Activated CD4-positive, alpha-beta T cell treated with anti-CD3 and anti-CD28 coated beads, Interleukin-10, Interleukin-2, amounts not matched to agents 100 ng/mL and 50 ng/mL, durations not matched to agents 16 hours and 8 hours (primary cell): ENCODE data around the gene NAALADL2.
"Not testable (repeated sequence)": the region's sequence is repeated elsewhere in the genome, so short reads cannot be mapped to it uniquely, and the experiment has no call there.

Experiments used
- DNase-seq: peaks from one replicate; pipeline ENCODE4 v3.0.0-alpha.2; 2020

NAALADL2 gene

DNA sequence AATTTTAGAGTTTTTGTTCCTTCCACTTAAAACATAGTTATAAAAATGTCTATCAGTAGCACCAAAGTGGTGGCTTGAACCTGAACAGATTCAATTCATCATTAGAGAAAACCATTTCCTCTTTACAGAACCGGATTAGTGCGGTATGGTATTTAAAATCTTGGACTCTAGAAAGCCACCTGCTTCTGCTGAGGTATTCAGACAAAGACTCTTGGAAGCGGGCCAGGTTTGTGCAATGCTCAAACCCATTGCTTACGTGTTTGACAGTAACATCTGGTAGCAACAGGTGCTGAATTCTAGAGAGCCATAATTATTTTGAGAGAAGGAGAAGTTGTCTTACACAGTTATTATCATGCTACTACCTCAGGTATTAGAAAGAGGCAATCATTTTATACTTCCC lies 290.5 kb downstream of the NAALADL2 start:
- DNase-seq = no peak

GRCh38 chr3:175150812-175151401 lies 291.8 kb downstream of the NAALADL2 start:
- no peak for DNase-seq

DNA sequence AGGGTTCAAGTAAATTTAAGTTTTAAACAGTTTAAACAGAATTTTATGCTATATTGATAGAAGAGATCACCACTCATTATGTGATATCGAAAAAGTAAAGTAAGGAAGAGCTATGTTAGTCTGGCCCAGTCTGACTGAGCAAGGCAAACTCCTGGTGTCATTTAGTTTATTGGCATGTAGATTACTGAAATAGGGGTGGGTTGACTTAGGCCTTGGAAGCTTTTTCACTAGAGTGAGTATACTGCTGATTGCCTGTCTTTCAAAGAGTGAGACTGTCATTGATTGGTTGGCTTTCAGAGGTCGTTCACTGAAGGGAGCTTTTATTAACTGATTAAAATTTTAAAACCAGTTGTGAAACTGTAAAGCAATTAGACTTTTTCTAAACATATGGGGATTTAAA lies 294.5 kb downstream of the NAALADL2 start:
- DNase-seq = no peak

GRCh38 chr3:175155172-175155571 lies 296.0 kb downstream of the NAALADL2 start:
- no peak for DNase-seq

DNA sequence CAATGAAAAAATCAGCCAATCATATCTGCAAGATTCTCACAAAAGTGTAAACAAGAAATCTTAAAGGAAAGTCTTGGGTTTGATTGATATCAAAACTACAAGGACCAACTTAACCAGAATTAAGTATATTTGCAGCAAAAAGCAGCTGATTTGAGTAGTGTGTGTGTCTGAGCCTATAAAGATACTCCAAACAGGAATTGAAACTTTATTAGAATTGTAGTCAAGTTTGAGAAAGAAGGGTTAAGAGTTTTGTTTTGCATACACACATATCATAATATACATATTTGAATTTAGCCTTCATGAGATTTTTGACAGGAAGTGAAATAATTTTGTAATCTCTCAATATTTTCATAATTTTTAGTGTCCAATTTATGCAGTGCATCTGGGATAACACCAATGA lies 300.1 kb downstream of the NAALADL2 start:
- no peak for DNase-seq

DNA sequence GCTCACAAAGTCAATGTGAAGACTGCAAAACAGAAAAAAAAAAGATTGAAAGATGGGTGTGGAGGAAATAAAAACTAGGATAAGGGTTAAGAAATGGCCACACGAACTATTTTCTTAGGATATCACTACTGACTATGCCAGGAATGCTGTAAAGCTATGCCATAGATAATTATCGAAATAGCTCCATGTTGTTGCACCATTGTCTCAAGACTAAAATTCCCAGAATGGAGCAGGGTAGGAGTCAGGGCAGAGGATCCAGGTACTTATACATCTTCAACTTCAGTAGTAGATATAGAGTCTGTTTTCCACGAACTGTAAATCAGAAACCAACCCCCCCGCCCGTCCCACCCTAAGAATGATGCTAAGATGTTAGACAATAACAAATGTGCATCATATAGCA lies 302.2 kb downstream of the NAALADL2 start:
- no peak for DNase-seq

- no peak for DNase-seq
Measured at GRCh38 chr3:175163686-175164085, 304.6 kb downstream of the NAALADL2 start.

- DNase-seq = not testable (repeated sequence)
Measured at GRCh38 chr3:175173117-175173516, 314.0 kb downstream of the NAALADL2 start.

GRCh38 chr3:175176556-175176955 lies 317.4 kb downstream of the NAALADL2 start:
- DNase-seq = no peak

GRCh38 chr3:175179055-175179454 lies 319.9 kb downstream of the NAALADL2 start:
- DNase-seq = no peak

DNA sequence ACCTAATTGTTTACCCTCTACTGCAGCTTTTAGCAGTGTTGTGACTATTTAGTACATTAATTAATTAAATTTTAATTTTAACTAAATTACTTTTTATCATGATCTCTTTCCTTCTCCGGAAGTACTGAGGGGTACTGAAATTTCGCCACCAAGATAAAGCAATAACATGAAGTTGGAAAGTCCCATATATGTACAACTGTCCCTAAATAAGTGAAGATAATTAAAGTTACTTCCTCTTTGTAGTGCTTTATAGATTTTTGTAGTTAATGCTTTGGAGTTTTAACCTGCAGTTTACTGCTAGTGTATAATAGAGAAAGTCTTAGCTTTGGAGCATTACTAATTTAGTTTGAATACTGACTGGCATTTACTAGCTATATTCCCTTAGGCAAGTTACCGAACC lies 325.3 kb downstream of the NAALADL2 start:
- no peak for DNase-seq

DNA sequence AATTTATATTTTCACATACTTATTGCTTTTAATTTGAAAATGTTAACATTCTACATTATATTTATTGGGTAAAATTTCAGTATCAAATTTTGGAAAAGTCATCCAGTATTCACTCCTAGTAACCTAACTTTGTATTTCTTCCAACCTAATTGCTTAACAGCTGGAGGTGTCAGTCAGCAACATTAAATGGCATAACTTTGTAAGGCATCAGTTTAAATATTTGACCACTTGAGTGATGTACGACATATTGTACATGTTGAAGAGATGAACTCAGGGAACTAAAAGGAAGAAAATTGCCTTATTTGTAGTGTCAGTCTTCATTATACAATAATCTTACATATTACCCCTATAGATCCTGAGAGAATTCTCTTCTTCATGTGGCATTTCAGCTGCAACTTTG lies 326.8 kb downstream of the NAALADL2 start:
- DNase-seq = no peak

DNA sequence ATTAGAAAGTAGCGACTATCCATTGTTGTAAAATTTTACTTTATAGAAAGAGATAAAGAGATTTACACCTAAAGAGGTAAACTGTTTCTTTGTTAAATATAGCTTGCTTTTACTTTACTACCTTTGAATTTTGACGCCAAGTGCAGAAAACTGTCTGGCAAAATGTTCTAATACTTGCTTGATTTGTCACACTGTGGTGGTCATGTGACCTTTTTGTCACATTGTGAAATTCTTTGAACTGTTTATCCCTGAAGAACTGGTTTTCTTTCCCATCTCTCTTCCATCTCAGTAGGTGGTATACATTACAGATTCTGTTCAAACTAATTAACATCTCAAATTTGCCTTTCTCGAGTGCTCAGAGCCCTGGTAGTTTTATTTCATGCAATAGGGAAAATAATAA lies 327.4 kb downstream of the NAALADL2 start:
- no peak for DNase-seq

GRCh38 chr3:175187586-175187985 lies 328.5 kb downstream of the NAALADL2 start:
- no peak for DNase-seq

- no peak for DNase-seq
Measured at GRCh38 chr3:175192536-175192935, 333.4 kb downstream of the NAALADL2 start.

DNA sequence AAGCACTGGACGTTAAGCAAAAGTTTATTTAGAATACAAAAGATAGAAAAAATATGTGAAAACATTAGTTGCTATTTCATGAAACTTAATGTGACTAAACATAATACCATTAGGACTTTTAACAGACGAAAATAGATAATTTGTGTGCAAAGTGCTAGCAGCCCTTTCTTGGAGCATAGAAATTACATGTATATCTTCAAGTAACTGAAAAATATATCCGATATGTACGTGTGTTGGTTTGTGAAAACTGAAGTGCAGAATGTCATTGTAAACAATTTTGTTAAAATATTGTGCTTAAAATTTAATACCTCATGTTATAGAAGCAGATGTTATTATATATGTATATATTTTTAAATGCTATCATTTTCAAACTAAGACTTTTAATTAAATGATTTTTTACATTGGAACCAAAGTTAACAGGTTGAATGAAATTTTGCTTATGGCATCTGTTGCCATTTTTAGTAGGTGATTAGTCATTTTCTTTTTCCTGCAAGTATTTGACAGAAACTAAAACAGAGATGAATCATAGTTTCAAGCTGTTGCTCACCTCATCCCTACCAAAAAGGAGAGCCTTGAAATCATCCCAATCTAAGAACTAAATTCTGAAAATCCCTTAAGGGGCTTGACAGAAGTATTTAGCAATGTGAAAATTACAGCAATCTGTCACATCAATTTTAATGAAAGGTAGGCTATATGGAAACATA lies 334.8 kb downstream of the NAALADL2 start:
- DNase-seq = peak; percentile 38

- no peak for DNase-seq
Measured at GRCh38 chr3:175198991-175199783, 340.1 kb downstream of the NAALADL2 start.

DNA sequence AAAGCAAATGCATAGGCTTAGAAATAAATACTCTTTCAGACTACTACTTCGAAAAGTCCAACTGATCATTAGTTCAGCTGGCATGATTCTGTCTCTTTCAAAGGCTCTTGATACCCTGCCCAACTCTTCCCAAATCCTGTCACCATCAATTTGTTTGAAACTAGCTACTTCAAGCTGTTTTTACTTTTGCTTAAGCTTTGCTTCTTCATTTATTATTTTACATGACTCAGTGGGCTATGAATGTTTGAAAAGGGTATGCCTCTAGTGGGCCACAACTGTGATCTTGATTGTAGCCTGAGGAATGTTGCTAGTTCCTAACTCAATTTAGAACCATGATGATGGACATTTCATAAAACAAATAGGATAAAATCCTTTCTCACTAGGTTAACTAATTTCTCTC lies 340.8 kb downstream of the NAALADL2 start:
- no peak for DNase-seq

DNA sequence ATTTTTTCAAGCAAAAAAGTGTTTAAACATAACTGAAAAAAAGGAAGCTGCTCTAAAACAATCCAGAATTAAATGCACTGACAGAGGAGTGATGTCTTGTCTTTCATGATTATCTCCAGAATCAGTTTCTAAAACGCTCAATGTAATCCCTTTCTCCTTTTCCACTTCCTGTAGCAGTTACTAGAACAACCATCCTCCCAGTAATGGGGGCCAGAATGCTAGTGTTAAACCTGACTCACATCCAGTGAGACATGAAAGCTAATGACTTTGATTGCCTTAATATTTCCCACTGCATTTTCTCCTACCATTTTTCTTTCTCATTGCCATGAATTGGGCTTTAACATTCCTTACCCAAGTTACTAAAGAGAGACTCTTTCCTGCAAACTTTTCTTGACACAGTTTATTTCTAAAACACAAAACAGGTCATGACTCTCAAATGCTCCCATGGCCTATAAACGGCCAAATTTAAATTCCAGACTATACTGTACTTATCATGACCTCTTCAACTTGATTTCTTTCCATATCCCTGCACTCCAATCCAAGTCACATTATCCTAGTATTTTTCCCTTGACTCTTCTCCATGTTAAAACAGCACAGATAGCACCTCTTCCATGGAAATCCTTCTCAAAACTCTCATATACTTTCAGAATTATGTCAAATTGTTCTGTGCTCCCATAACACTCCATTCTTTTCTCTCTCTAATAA lies 341.4 kb downstream of the NAALADL2 start:
- no peak for DNase-seq

GRCh38 chr3:175207361-175207760 lies 348.2 kb downstream of the NAALADL2 start:
- no peak for DNase-seq

- DNase-seq = no peak
Measured at GRCh38 chr3:175208326-175208725, 349.2 kb downstream of the NAALADL2 start.

DNA sequence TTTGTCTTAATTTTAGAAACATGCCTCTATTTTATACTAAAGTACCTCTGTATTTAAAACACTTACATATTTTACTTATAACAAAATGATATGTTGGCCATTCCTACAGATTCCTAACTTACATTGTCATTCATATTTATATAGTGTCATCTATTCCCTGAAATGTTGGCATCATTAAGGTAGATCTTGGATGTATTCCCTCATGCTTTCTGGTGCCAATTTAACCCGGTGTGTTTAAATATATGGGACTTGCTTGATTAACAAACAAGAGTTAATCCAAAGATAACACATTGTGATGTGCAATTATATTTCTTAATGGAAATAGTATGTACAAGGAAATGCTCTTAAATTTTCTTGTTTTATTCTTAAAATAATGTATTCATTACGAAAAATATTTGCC lies 352.3 kb downstream of the NAALADL2 start:
- DNase-seq = no peak

DNA sequence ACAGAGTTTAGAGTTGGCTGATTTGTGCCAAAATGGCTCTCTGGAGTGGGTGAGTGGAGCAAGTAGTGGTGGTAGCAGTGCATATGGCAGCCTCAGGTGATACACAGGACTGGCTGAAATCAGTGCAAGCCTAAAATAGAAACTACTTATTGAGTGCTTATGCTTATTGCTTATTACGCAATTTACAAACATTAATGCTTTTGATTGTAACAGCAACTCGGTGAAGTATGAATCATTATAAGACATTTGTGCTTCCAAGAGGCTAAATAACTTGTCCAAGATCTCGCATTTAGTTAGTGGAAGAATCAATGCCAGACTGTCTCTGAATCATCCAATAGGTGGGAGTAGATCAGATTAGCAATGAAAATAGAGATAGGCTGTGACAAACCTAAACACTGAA lies 353.8 kb downstream of the NAALADL2 start:
- no peak for DNase-seq

- DNase-seq = no peak
Measured at GRCh38 chr3:175214216-175214615, 355.1 kb downstream of the NAALADL2 start.
